ENCODE measurements around the gene NCAPH2. TPM values are rescaled to one million over a fixed set of nuclear protein-coding genes. Genes with fewer than 3 reads are reported as not detected.
A peak's percentile ranks its signal among the peaks of the same experiment; 100 is the strongest.

The NCAPH2 gene
- total and polyA plus RNA-seq, 12 donors = 13.8 to 90.5 (median 32.6) TPM

DNA sequence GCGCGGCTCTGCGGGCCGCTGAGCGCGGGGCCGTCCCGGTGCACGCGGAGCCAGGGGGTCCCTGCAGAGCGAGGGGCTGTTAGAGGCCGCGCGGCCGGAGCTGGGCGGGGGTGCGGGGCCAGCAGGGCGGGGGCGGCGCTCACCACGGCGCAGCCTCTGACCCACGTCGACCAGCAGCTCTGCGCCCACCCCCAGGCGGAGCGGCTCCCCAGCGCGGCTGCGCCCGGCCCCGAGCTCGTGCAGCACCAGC lies 17.8 kb downstream of the NCAPH2 start:
- H3K27ac ChIP-seq = peak overlapping the region; percentile 29 to 97 (median 89)
- no peaks in the 10 kb centered on the region for H3K9me3 ChIP-seq (replicated peaks in 1 of 3)
- no peak for TF ChIP-seq POLR2A (IDR thresholded peaks at IDR 0.05)
- TF ChIP-seq, protein P1, sequence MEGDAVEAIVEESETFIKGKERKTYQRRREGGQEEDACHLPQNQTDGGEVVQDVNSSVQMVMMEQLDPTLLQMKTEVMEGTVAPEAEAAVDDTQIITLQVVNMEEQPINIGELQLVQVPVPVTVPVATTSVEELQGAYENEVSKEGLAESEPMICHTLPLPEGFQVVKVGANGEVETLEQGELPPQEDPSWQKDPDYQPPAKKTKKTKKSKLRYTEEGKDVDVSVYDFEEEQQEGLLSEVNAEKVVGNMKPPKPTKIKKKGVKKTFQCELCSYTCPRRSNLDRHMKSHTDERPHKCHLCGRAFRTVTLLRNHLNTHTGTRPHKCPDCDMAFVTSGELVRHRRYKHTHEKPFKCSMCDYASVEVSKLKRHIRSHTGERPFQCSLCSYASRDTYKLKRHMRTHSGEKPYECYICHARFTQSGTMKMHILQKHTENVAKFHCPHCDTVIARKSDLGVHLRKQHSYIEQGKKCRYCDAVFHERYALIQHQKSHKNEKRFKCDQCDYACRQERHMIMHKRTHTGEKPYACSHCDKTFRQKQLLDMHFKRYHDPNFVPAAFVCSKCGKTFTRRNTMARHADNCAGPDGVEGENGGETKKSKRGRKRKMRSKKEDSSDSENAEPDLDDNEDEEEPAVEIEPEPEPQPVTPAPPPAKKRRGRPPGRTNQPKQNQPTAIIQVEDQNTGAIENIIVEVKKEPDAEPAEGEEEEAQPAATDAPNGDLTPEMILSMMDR (IDR thresholded peaks at IDR 0.05) = peak in 1 of 6 experiments; percentile 43
- intact Hi-C loops (cut with DNase I) = no loop called here
- 1% methylated on average over 17 to 33 of the region's 33 CpGs; no CpG with 5 or more reads in 2 of the 4 donors for WGBS, 4 donors
- peaks cover 0 to 29% of the 10 kb centered on the region in 2 donors for H3K36me3 ChIP-seq (replicated peaks in 1 of 2)
- no peaks in the 10 kb centered on the region for H3K27me3 ChIP-seq
- H3K4me3 ChIP-seq = peak overlapping the region in 3 of 4 donors; percentile 26 to 83 (median 51)
- H3K4me1 ChIP-seq (replicated peaks in 1 of 2) = peaks cover 23 to 30% of the 10 kb centered on the region in 2 donors
- DNase-seq = no peak

DNA sequence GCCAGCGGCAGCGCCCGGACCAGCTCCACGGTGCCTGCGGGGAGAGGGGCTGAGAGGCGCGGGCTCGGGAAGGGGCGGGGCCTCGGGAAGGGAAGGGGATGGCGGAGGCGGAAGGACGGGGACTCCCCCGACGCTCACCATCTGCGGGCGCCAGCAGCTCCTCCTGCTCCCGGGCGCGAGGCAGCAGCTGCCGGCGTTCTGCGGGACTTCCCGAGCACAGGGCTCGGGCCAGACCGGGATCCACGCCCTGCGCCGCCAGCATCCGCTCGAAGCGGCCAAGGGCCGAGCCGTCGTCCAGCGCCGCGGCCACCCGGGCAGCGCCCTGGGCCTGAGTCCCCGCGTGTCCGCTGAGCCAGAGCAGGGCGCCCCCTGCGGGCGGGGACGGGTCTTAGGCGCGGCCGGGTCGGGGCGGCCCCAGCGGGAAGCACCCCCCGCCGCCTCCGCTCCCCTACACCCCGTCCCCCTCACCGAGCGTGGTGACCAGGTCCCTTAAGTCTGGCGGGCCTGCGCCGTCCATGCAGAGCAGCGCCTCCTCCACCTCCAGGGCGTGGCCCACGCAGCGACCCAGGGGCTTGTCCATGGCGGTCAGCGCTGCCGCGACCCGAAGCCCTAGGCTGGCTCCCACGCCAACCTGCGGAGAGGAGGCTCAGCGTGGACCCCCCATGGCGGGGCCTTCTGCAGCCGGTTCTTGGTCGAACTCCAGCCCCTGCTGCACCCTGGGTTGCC lies 18.2 kb downstream of the NCAPH2 start:
- peak overlapping the region in 3 of 4 donors; percentile 26 to 83 (median 51) for H3K4me3 ChIP-seq
- DNase-seq = peak; percentile 71 to 85 (median 80)
- H3K36me3 ChIP-seq (replicated peaks in 1 of 2) = peaks cover 0 to 26% of the 10 kb centered on the region in 2 donors
- H3K27me3 ChIP-seq = no peaks in the 10 kb centered on the region
- TF ChIP-seq, protein P1 (IDR thresholded peaks at IDR 0.05) = peak in 5 of 6 experiments; percentile 35 to 66 (median 47)
- peak; percentile 4 to 27 for TF ChIP-seq POLR2A (IDR thresholded peaks at IDR 0.05)
- no peaks in the 10 kb centered on the region for H3K9me3 ChIP-seq (replicated peaks in 1 of 3)
- H3K27ac ChIP-seq = peak overlapping the region; percentile 29 to 97 (median 89)
- intact Hi-C loops (cut with DNase I) = no loop called here
- 0 to 5% (median 3%) methylated on average over 2 to 77 of the region's 77 CpGs for WGBS, 4 donors
- peaks cover 28 to 35% of the 10 kb centered on the region in 2 donors for H3K4me1 ChIP-seq (replicated peaks in 1 of 2)

DNA sequence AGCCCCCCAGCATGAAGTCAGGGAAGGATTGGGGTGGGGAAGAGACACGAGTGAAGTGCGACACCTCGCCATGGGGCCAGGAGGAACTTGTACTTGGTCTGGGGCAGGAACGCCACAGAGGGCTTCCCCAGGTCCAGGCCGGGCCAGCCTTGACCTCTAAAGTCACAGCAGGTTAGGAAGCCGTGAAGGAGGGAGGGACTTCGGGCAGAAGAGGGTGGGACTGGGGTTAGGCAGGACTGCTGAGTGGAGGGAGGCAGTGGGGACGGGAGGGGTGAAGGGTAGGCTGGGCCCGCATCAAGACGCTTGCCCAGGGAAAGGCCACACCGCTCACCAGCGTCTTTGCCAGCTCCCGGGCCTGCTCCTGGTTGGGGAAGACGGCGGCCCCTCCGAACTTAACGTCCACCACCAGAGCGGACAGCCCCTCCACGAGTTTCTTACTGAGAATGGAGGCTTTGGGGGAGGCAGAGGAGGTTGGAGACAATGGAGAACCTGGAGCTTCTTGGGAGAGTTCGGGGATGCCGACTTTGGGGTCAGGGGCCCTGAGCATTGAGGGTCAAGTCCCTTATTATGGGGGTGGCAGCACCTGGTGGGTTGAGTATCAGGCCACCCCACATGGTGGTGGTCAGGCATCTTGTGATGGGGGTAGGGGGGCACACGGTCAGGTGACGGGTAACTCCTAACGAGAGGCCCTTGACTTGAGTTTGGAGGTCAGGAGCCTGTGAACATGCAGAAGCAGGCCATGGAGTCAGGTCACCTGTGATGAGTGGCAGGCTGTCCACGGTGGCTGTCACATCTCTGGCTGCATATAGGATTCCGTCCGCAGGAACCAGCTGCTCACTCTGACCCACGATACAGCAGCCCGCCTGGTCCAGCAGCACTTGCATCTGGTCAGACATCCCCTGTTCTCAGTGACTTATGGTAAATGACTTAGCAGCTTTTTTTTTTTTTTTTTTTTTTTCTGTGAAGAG lies 19.1 kb downstream of the NCAPH2 start:
- peaks cover 36 to 37% of the 10 kb centered on the region in 2 donors for H3K4me1 ChIP-seq (replicated peaks in 1 of 2)
- no peaks in the 10 kb centered on the region for H3K9me3 ChIP-seq (replicated peaks in 1 of 3)
- TF ChIP-seq POLR2A (IDR thresholded peaks at IDR 0.05) = peak in 1 of 2 donors; percentile 6
- TF ChIP-seq, protein P1 (IDR thresholded peaks at IDR 0.05) = no peak
- peak; percentile 48 to 72 (median 67) for DNase-seq
- 47 to 56% (median 52%) methylated on average over 14 to 29 of the region's 29 CpGs for WGBS, 4 donors
- intact Hi-C loops (cut with DNase I) = no loop called here
- H3K36me3 ChIP-seq (replicated peaks in 1 of 2) = peaks cover 0 to 20% of the 10 kb centered on the region in 2 donors
- H3K4me3 ChIP-seq = peak overlapping the region in 3 of 4 donors; percentile 26 to 83 (median 51)
- peak overlapping the region in 4 of 5 donors; percentile 85 to 97 (median 90) for H3K27ac ChIP-seq
- no peaks in the 10 kb centered on the region for H3K27me3 ChIP-seq
